HepG2 (cell line): Measurements from ENCODE around the gene SETD5. TPM values are rescaled to one million over a fixed set of nuclear protein-coding genes. Genes with fewer than 3 reads are reported as not detected.

Experiments used
- ATAC-seq: fragments of 200-7000 bp; cut with Tn5 transposase; 3 replicates; pipeline ENCODE4 v1.9.1; 2020; ENCODE audit warnings: mild to moderate bottlenecking, moderate library complexity
- BruUV-seq: library from RNA; stranded (reverse); fragments of 400-500 nt; replicated peaks from 2 replicates; lab custom pipeline; 2021; lab: Mats Ljungman, UMichigan
- CTCF ChIA-PET: fragments of 300-600 bp; formaldehyde crosslinking; extraction: SDS; loops from one replicate; lab custom pipeline; 2021; ENCODE audit warnings: low total read pairs, inconsistent platforms, low intra/inter-chr PET ratio; lab: Yijun Ruan, JAX
- POLR2A ChIA-PET: fragments of 350-600 bp; sonication (Branson Sonifier 250); formaldehyde crosslinking; loops from one replicate; lab custom pipeline; 2020; ENCODE audit warnings: antibody characterized with exemption, inconsistent platforms; lab: Yijun Ruan, JAX
- DNase-seq: peaks from one replicate; pipeline ENCODE4 v3.0.0-alpha.2; 2015; ENCODE audit warnings: low spot score
- FAIRE-seq: peaks from 3 replicates; lab custom pipeline; 2011; peaks lifted over from hg19 to GRCh38; lab: Jason Lieb, UNC
- H2AFZ ChIP-seq: one replicate; pipeline ENCODE4 v1.6.1; 2011; ENCODE audit warnings: low read length, inconsistent platforms
- H3K27ac ChIP-seq: fragments of 300-600 bp; 3 replicates; pipeline ENCODE4 v1.8.0; 2011; ENCODE audit warnings: mixed run types, mild to moderate bottlenecking, mixed read lengths, low read length, inconsistent platforms; ENCODE audit not compliant: insufficient read depth; ENCODE audit errors: extremely low read length
- H3K27me3 ChIP-seq, 2 experiments: fragments of 200-600 bp in 1 of 2; 2 replicates in 1 of 2; 3 replicates in 1 of 2; pipeline versions ENCODE4 v1.6.0 to v1.8.0; 2011; ENCODE audit warnings: low read length in 2 of 2, mild to moderate bottlenecking in 2 of 2, moderate library complexity in 2 of 2, inconsistent platforms in 1 of 2; ENCODE audit not compliant: insufficient read depth in 2 of 2, control insufficient read depth in 1 of 2
- H3K36me3 ChIP-seq, 2 experiments: fragments of 200-600 bp in 1 of 2; replicated peaks in 1 of 2; 2 replicates in 1 of 2; 3 replicates in 1 of 2; pipeline versions ENCODE4 v1.5.1 to v1.8.0; 2011; ENCODE audit warnings: low read length in 2 of 2, inconsistent platforms in 1 of 2; ENCODE audit not compliant: insufficient read depth in 2 of 2, control insufficient read depth in 1 of 2
- H3K4me1 ChIP-seq: 2 replicates; pipeline ENCODE4 v1.5.1; 2012; ENCODE audit warnings: low read length, inconsistent platforms; ENCODE audit not compliant: insufficient read depth
- H3K4me2 ChIP-seq: 2 replicates; pipeline ENCODE4 v1.6.0; 2011; ENCODE audit warnings: low read depth, low read length, inconsistent platforms
- H3K4me3 ChIP-seq, 3 experiments: fragments of 200-600 bp in 1 of 3; sonication (generic), shearing (Covaris generic) in 1 of 3; replicated peaks in 1 of 3; 2 replicates each; pipeline ENCODE4 v1.5.1; 2011 to 2016; ENCODE audit warnings: low read length in 3 of 3, inconsistent platforms in 2 of 3, low read depth in 2 of 3, mild to moderate bottlenecking in 2 of 3, control low read depth in 1 of 3, mixed read lengths in 1 of 3; ENCODE audit not compliant: insufficient read depth in 1 of 3
- H3K79me2 ChIP-seq: one replicate; pipeline ENCODE4 v1.6.1; 2011; ENCODE audit warnings: low read length, inconsistent platforms; ENCODE audit not compliant: insufficient read depth
- H3K9ac ChIP-seq: 2 replicates; pipeline ENCODE4 v1.6.0; 2011; ENCODE audit warnings: mild to moderate bottlenecking, low read depth, low read length, inconsistent platforms; ENCODE audit not compliant: insufficient read depth
- H3K9me3 ChIP-seq: 2 replicates; pipeline ENCODE4 v1.5.1; 2012; ENCODE audit warnings: mild to moderate bottlenecking, low read length
- H4K20me1 ChIP-seq: 2 replicates; pipeline ENCODE4 v1.6.0; 2011; ENCODE audit warnings: inconsistent platforms, mild to moderate bottlenecking, low read length, moderate library complexity; ENCODE audit not compliant: insufficient read depth
- CEBPG ChIP-seq: IDR thresholded peaks from 2 replicates; pipeline ENCODE4 v1.6.1; 2016
- DDIT3 ChIP-seq: sonication (generic); formaldehyde crosslinking; IDR thresholded peaks from 2 replicates; pipeline ENCODE4 v1.4.0; 2020; ENCODE audit warnings: mild to moderate bottlenecking, missing genetic modification reagents
- KLF6 ChIP-seq: IDR thresholded peaks from 2 replicates; pipeline ENCODE4 v1.8.0; 2016; ENCODE audit warnings: missing biosample characterization, missing genetic modification reagents
- MNT ChIP-seq: fragments of 450-650 bp; IDR thresholded peaks from 2 replicates; pipeline ENCODE4 v1.6.1; 2016
- NFE2L2 ChIP-seq: fragments of 150-350 bp; IDR thresholded peaks from 2 replicates; pipeline ENCODE4 v1.6.1; 2014; ENCODE audit warnings: low read length
- NR2F1 ChIP-seq, 2 experiments: fragments of 450-650 bp in 1 of 2; formaldehyde crosslinking in 1 of 2; IDR thresholded peaks; 2 replicates each; pipeline versions ENCODE4 v1.5.0 to v1.6.1; 2016 to 2020; ENCODE audit warnings: mild to moderate bottlenecking in 1 of 2, missing compliant biosample characterization in 1 of 2, missing genetic modification reagents in 1 of 2, moderate library complexity in 1 of 2
- POLR2A ChIP-seq, 2 experiments: IDR thresholded peaks; 2 replicates each; pipeline ENCODE4 v1.6.1; 2011; ENCODE audit warnings: low read depth in 2 of 2, low read length in 2 of 2, mild to moderate bottlenecking in 1 of 2, moderate library complexity in 1 of 2; ENCODE audit not compliant: insufficient read depth in 1 of 2
- TSC22D2 ChIP-seq: sonication (generic); formaldehyde crosslinking; IDR thresholded peaks from 2 replicates; pipeline ENCODE4 v1.5.1; 2020; ENCODE audit warnings: missing genetic modification reagents, mild to moderate bottlenecking, borderline replicate concordance
- ZSCAN29 ChIP-seq: sonication (generic); formaldehyde crosslinking; conservative IDR thresholded peaks from 2 replicates; pipeline ENCODE4 v1.4.0; 2020; ENCODE audit warnings: mild to moderate bottlenecking, missing genetic modification reagents
- WGBS: methylation state at CpG from one replicate; pipeline ENCODE4 v1.1.6; 2017; ENCODE audit warnings: low lambda C conversion rate; 5-methylcytosine and 5-hydroxymethylcytosine counted together
- in situ Hi-C: cut with HindIII; loops from 2 replicates; pipeline ENCODE4 v1.10.0; 2017; ENCODE audit warnings: low pct_unique_long_range_greater_than_20kb; ENCODE audit not compliant: extremely low pct_ligation_motif_present
- intact Hi-C: fragments of 100-400 bp; cut with micrococcal nuclease; formaldehyde crosslinking; loops from one replicate; pipeline ENCODE4 v1.10.0; 2022; ENCODE audit not compliant: unreplicated experiment
- polyA plus RNA-seq, 8 experiments: library from polyadenylated mRNA; depleted of rRNA in 3 of 8; stranded (reverse) in 7 of 8; unstranded in 1 of 8; fragments of >200 nt; fragmentation: Illumina TruSeq in 4 of 8; extraction: Trizol in 4 of 8; gene quantifications; 2 replicates each; pipeline versions ENCODE4 v1.2.1 to v1.2.3, GENCODE V29; 2011 to 2016; ENCODE audit warnings: low read depth in 4 of 8, missing spikeins in 1 of 8, mixed read lengths in 1 of 8; ENCODE audit not compliant: insufficient read depth in 1 of 8
- total RNA-seq, 5 experiments: library from RNA; depleted of rRNA; stranded (reverse); fragments of >200 nt; fragmentation: Illumina TruSeq; extraction: Trizol; gene quantifications; 2 replicates each; pipeline ENCODE4 v1.2.3, GENCODE V29; 2016; ENCODE audit warnings: low read depth in 1 of 5
- TF ChIP-seq, protein P1 (sequence below): sonication (generic); formaldehyde crosslinking; IDR thresholded peaks from 2 replicates; pipeline ENCODE4 v1.5.0; 2020; ENCODE audit warnings: mild to moderate bottlenecking, missing genetic modification reagents, borderline replicate concordance

The SETD5 gene
- total and polyA plus RNA-seq, 2 of the 13 experiments (the other 11 are each of a cell fraction or from before 2014, with no cell fraction given) = 46.8 to 95.8 TPM

- ChIA-PET CTCF (no interaction called here), POLR2A (interaction anchor here (0.9 to 5.8 kb wide), 5 partner anchors 8 to 36 kb away, joined by 3 to 112 read pairs (median 5); partner anchors contain the start of gene THUMPD3)
- no peak for FAIRE-seq
- peak overlapping the region; percentile 100 for H3K9ac ChIP-seq
- H3K4me1 ChIP-seq = peaks cover 60% of the 10 kb centered on the region
- in situ Hi-C loops (no loop called here), intact Hi-C loops (no loop called here)
- BruUV-seq = TSS peak; percentile 48
- peaks cover 87% of the 10 kb centered on the region for H3K79me2 ChIP-seq
- no peaks in the 10 kb centered on the region; a peak in 1 of 5 replicates for H3K27me3 ChIP-seq
- ATAC-seq = no peak
- DNase-seq = peak; percentile 62
- peaks cover 0 to 17% of the 10 kb centered on the region in 2 experiments; a peak in 2 of 5 replicates for H3K36me3 ChIP-seq
- peak overlapping the region; percentile 95 to 100 (median 96) for H3K4me3 ChIP-seq
- H3K4me2 ChIP-seq = peak overlapping the region; percentile 95
- WGBS = 0% methylated on average over 7 of the region's 7 CpGs
- H4K20me1 ChIP-seq = peaks cover 73% of the 10 kb centered on the region
- H3K27ac ChIP-seq = peak overlapping the region; percentile 99
- no peak overlapping the region for H2AFZ ChIP-seq
- no peaks in the 10 kb centered on the region for H3K9me3 ChIP-seq
- TF ChIP-seq POLR2A (IDR thresholded peaks at IDR 0.05; ENCODE audit: insufficient read depth in 1 of 2, low read depth in 2 of 2, low read length in 2 of 2) (peak in 1 of 2 experiments; percentile 62; a peak in 2 of 4 replicates), ZSCAN29 (CRISPR knock-in tag) (peak; percentile 62; the same call in 1 of the 2 replicates), NFE2L2 (peak; percentile 55; the same call in 1 of the 2 replicates), NR2F1 (CRISPR knock-in tag; IDR thresholded peaks at IDR 0.05) (0 out of 4 replicates have a peak, but pooled peaks of 1 of the 2 experiments have one; percentile 31), TSC22D2 (CRISPR knock-in tag) (peak; percentile 32; the same call in 1 of the 2 replicates), MNT (no peak), CEBPG (CRISPR knock-in tag) (peak; percentile 41; the same call in 1 of the 2 replicates), DDIT3 (CRISPR knock-in tag) (no peak), KLF6 (CRISPR knock-in tag) (0 out of 2 replicates have a peak, but pooled peaks have one; percentile 22)
- TF ChIP-seq, protein P1, sequence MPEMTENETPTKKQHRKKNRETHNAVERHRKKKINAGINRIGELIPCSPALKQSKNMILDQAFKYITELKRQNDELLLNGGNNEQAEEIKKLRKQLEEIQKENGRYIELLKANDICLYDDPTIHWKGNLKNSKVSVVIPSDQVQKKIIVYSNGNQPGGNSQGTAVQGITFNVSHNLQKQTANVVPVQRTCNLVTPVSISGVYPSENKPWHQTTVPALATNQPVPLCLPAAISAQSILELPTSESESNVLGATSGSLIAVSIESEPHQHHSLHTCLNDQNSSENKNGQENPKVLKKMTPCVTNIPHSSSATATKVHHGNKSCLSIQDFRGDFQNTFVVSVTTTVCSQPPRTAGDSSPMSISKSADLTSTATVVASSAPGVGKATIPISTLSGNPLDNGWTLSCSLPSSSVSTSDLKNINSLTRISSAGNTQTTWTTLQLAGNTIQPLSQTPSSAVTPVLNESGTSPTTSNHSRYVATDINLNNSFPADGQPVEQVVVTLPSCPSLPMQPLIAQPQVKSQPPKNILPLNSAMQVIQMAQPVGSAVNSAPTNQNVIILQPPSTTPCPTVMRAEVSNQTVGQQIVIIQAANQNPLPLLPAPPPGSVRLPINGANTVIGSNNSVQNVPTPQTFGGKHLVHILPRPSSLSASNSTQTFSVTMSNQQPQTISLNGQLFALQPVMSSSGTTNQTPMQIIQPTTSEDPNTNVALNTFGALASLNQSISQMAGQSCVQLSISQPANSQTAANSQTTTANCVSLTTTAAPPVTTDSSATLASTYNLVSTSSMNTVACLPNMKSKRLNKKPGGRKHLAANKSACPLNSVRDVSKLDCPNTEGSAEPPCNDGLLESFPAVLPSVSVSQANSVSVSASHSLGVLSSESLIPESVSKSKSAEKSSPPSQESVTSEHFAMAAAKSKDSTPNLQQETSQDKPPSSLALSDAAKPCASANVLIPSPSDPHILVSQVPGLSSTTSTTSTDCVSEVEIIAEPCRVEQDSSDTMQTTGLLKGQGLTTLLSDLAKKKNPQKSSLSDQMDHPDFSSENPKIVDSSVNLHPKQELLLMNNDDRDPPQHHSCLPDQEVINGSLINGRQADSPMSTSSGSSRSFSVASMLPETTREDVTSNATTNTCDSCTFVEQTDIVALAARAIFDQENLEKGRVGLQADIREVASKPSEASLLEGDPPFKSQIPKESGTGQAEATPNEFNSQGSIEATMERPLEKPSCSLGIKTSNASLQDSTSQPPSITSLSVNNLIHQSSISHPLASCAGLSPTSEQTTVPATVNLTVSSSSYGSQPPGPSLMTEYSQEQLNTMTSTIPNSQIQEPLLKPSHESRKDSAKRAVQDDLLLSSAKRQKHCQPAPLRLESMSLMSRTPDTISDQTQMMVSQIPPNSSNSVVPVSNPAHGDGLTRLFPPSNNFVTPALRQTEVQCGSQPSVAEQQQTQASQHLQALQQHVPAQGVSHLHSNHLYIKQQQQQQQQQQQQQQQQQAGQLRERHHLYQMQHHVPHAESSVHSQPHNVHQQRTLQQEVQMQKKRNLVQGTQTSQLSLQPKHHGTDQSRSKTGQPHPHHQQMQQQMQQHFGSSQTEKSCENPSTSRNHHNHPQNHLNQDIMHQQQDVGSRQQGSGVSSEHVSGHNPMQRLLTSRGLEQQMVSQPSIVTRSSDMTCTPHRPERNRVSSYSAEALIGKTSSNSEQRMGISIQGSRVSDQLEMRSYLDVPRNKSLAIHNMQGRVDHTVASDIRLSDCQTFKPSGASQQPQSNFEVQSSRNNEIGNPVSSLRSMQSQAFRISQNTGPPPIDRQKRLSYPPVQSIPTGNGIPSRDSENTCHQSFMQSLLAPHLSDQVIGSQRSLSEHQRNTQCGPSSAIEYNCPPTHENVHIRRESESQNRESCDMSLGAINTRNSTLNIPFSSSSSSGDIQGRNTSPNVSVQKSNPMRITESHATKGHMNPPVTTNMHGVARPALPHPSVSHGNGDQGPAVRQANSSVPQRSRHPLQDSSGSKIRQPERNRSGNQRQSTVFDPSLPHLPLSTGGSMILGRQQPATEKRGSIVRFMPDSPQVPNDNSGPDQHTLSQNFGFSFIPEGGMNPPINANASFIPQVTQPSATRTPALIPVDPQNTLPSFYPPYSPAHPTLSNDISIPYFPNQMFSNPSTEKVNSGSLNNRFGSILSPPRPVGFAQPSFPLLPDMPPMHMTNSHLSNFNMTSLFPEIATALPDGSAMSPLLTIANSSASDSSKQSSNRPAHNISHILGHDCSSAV (CRISPR knock-in tag) = no peak
Observed at GRCh38 chr3:9398700-9399336, 1.4 kb downstream of the SETD5 start.
